Activated CD4-positive, alpha-beta memory T cell treated with anti-CD3 and anti-CD28 coated beads for 36 hours (primary cell): ENCODE measurements around the gene USP24. TPM values are rescaled to one million over a fixed set of nuclear protein-coding genes. Genes with fewer than 3 reads are reported as not detected.

Experiments
- CTCF ChIA-PET: fragments of 350-600 bp; sonication (Branson Sonifier 250); formaldehyde crosslinking; loops from one replicate; lab custom pipeline; 2021; ENCODE audit warnings: antibody characterized with exemption, inconsistent platforms; lab: Charles Lee
- POLR2A ChIA-PET: fragments of 350-600 bp; sonication (Branson Sonifier 250); formaldehyde crosslinking; loops from one replicate; lab custom pipeline; 2021; ENCODE audit warnings: antibody characterized with exemption; lab: Charles Lee
- DNase-seq: peaks from one replicate; pipeline ENCODE4 v3.0.0-alpha.2; 2020
- H3K27ac Mint-ChIP-seq: one replicate; pipeline ENCODE4 v1.8.0; 2021; ENCODE audit warnings: mixed read lengths
- H3K27me3 Mint-ChIP-seq: one replicate; pipeline ENCODE4 v1.8.0; 2021; ENCODE audit warnings: mixed read lengths
- H3K36me3 Mint-ChIP-seq: one replicate; pipeline ENCODE4 v1.8.0; 2021; ENCODE audit warnings: mixed read lengths
- H3K4me1 Mint-ChIP-seq: one replicate; pipeline ENCODE4 v1.8.0; 2021; ENCODE audit warnings: low read depth, mixed read lengths
- H3K4me3 Mint-ChIP-seq: one replicate; pipeline ENCODE4 v1.8.0; 2021; ENCODE audit warnings: mild to moderate bottlenecking, mixed read lengths
- H3K9me3 Mint-ChIP-seq: one replicate; pipeline ENCODE4 v1.8.0; 2021; ENCODE audit warnings: mixed read lengths
- intact Hi-C: fragments of 100-400 bp; cut with micrococcal nuclease; formaldehyde crosslinking; loops from one replicate; pipeline ENCODE4 v1.15.1; 2023
- total RNA-seq, 2 experiments: library from RNA; stranded (reverse); gene quantifications; one replicate each; pipeline ENCODE4 v1.2.3, GENCODE V29; 2021

Gene USP24
- total RNA-seq, 2 experiments from 2014 or later: 37.4 to 39.9 TPM

DNA sequence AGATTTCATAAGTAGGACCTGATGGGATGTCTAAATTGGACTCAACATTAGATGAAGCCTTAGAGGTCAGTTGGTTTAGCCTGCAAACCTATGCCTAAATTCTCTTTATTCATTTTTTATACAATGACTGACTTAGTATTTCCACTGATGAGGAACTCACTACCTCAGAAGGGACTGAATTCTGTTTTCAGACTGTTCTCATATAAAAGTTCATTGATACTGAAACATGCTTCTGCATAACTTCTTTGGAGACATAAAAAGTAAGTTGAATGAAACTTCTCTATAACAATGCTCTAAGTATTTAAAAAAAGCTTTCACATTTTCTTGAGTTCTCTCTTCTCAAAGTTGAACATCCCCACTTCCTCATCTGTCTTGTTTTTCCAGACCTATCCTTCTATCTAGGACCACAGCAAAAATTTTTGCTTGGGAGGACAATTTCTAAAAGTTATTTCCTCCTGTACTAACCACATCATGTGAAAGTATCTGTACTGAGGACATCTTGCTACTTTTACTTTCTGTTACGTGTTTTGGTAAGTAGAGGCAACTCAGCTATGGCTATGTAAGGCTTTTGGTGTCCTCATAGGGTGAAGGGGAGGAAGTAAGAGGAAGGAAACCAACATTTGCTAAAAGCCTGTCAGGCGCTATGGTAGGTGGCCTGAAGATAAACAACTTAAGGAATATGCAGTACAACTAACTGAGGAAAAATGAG is 64.1 kb downstream of the USP24 start:
- H3K36me3 Mint-ChIP-seq: peaks cover 35% of the 10 kb centered on the region
- POLR2A ChIA-PET: interaction anchor here (1.4 kb wide), 1 partner anchor 15 kb away, joined by 6 read pairs; no protein-coding TSS in a partner anchor
- peak overlapping the region; percentile 49 for H3K4me3 Mint-ChIP-seq
- CTCF ChIA-PET: interaction anchor here (1.6 kb wide), 1 partner anchor 8 kb away, joined by 3 read pairs; no protein-coding TSS in a partner anchor
- H3K4me1 Mint-ChIP-seq: peaks cover 30% of the 10 kb centered on the region
- DNase-seq: no peak
- peak overlapping the region; percentile 89 for H3K27ac Mint-ChIP-seq
- H3K9me3 Mint-ChIP-seq: no peaks in the 10 kb centered on the region
- no peaks in the 10 kb centered on the region for H3K27me3 Mint-ChIP-seq
- intact Hi-C loops: loop anchor here (2.0 kb wide), 1 partner anchor 64 kb away; the partner anchor contains the start of gene USP24

GRCh38 chr1:55148676-55149075 is 66.5 kb downstream of the USP24 start:
- ChIA-PET CTCF (interaction anchor here (0.7 to 2.2 kb wide), 4 partner anchors 9 to 129 kb away, joined by 3 to 14 read pairs (median 4); no protein-coding TSS in a partner anchor), POLR2A (no interaction called here)
- Mint-ChIP-seq H3K27me3 (no peaks in the 10 kb centered on the region), H3K4me3 (no peak overlapping the region), H3K4me1 (peaks cover 24% of the 10 kb centered on the region), H3K27ac (no peak overlapping the region), H3K9me3 (no peaks in the 10 kb centered on the region), H3K36me3 (peaks cover 30% of the 10 kb centered on the region)
- DNase-seq: no peak
- intact Hi-C loops: loop anchor here (10.0 kb wide), 1 partner anchor 1436 kb away; no protein-coding TSS in a partner anchor

DNA sequence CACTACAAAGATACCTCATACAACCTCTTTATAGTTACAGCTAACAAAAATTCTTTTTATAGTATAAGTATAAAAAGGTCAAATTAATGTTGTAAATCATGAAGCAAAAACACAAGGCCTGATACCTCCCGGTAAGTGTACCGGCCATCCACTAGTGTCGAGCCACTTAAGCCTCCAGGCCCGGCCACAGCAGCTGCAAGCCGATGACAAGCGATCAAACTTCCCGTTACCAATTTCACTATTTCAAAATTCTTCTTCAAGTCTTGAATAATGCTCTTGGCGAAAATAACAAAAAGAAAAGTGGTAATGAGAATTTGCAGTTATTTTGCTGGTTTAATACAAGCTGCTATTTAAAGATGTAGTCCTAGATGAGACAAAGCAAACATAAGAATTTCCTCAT is 67.6 kb downstream of the USP24 start:
- no peaks in the 10 kb centered on the region for H3K9me3 Mint-ChIP-seq
- peaks cover 18% of the 10 kb centered on the region for H3K4me1 Mint-ChIP-seq
- H3K4me3 Mint-ChIP-seq: no peak overlapping the region
- POLR2A ChIA-PET: interaction anchor here (0.7 kb wide), 1 partner anchor 48 kb away, joined by 3 read pairs; no protein-coding TSS in a partner anchor
- H3K27ac Mint-ChIP-seq: no peak overlapping the region
- intact Hi-C loops: loop anchor here (10.0 kb wide), 1 partner anchor 1437 kb away; no protein-coding TSS in a partner anchor
- peaks cover 32% of the 10 kb centered on the region for H3K36me3 Mint-ChIP-seq
- no peak for DNase-seq
- H3K27me3 Mint-ChIP-seq: no peaks in the 10 kb centered on the region
- CTCF ChIA-PET: interaction anchor here (0.7 to 2.2 kb wide), 5 partner anchors 8 to 479 kb away, joined by 3 to 14 read pairs (median 5); no protein-coding TSS in a partner anchor

GRCh38 chr1:55146781-55147180 is 68.4 kb downstream of the USP24 start:
- ChIA-PET POLR2A (no interaction called here), CTCF (interaction anchor here (1.5 kb wide), 1 partner anchor 131 kb away, joined by 5 read pairs; no protein-coding TSS in a partner anchor)
- DNase-seq: no peak
- Mint-ChIP-seq H3K4me1 (peaks cover 11% of the 10 kb centered on the region), H3K36me3 (peaks cover 34% of the 10 kb centered on the region), H3K4me3 (no peak overlapping the region), H3K27ac (no peak overlapping the region), H3K27me3 (no peaks in the 10 kb centered on the region), H3K9me3 (no peaks in the 10 kb centered on the region)
- intact Hi-C loops: loop anchor here (10.0 kb wide), 1 partner anchor 1438 kb away; no protein-coding TSS in a partner anchor

DNA sequence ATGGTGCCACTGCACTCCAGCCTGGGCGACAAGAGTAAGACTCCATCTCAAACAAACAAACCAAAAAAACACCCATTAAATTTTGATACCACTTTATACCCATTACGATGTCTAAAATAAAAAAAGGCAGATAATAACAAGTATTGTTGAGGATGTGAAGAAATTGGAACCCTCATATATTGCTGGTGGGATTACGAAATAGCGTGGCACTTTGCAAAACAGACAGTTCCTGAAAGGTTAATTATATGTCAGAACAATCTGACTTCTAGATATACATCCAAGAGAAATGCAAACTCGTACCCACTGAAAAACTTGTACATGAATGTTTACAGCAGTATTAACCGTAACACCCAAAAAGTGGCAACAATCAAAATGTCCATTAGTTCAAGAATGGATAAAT is 70.3 kb downstream of the USP24 start:
- H3K4me3 Mint-ChIP-seq: no peak overlapping the region
- H3K9me3 Mint-ChIP-seq: no peaks in the 10 kb centered on the region
- ChIA-PET CTCF (interaction anchor here (2.5 to 3.4 kb wide), 2 partner anchors 69 to 132 kb away, joined by 13 to 38 read pairs; no protein-coding TSS in a partner anchor), POLR2A (no interaction called here)
- peaks cover 10% of the 10 kb centered on the region for H3K4me1 Mint-ChIP-seq
- no peak for DNase-seq
- intact Hi-C loops: loop anchor here (10.0 kb wide), 1 partner anchor 1440 kb away; no protein-coding TSS in a partner anchor
- no peaks in the 10 kb centered on the region for H3K27me3 Mint-ChIP-seq
- peaks cover 30% of the 10 kb centered on the region for H3K36me3 Mint-ChIP-seq
- no peak overlapping the region for H3K27ac Mint-ChIP-seq

GRCh38 chr1:55143684-55144083 is 71.5 kb downstream of the USP24 start:
- POLR2A ChIA-PET: interaction anchor here (0.9 kb wide), 1 partner anchor 25 kb away, joined by 3 read pairs; no protein-coding TSS in a partner anchor
- H3K4me1 Mint-ChIP-seq: peaks cover 14% of the 10 kb centered on the region

DNA sequence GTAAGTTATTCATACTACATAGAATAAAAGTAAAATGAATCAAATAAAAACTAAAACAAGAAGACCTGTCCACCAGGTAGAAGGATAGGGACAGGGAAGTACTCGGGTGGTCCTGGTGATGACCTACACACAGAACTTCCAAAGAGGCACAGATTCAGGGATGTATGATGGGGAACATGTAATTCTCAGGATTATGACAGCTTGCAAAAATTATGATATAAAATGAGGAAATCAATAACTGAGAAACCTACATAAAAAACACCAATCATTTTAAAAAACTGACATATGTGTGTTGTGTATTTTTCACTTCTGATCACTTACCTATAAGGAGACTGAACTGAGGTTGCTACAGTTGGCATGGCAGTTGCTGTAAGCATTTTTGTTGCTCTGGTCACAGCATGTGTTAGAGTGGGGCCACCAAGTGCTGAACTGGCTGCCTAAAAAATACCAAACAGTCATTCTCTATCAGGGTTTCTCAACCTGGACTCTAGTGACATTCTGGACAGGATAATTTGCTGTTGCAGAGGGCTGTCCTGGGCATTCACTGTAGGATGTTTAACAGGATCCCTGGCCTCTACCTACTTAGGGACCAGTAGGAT is 73.8 kb downstream of the USP24 start:
- POLR2A ChIA-PET: no interaction called here
- no peaks in the 10 kb centered on the region for H3K9me3 Mint-ChIP-seq

More at GRCh38 chr1:55143684-55144083, 71.5 kb downstream of the USP24 start:
- no peaks in the 10 kb centered on the region for H3K9me3 Mint-ChIP-seq
- CTCF ChIA-PET: interaction anchor here (0.6 to 3.4 kb wide), 11 partner anchors 9 to 194 kb away, joined by 3 to 38 read pairs (median 4); no protein-coding TSS in a partner anchor
- peak overlapping the region; percentile 4 for H3K27ac Mint-ChIP-seq
- peaks cover 37% of the 10 kb centered on the region for H3K36me3 Mint-ChIP-seq
- no peaks in the 10 kb centered on the region for H3K27me3 Mint-ChIP-seq
- peak; percentile 35 for DNase-seq
- intact Hi-C loops: loop anchor here (10.0 kb wide), 1 partner anchor 1441 kb away; no protein-coding TSS in a partner anchor
- H3K4me3 Mint-ChIP-seq: no peak overlapping the region

DNA sequence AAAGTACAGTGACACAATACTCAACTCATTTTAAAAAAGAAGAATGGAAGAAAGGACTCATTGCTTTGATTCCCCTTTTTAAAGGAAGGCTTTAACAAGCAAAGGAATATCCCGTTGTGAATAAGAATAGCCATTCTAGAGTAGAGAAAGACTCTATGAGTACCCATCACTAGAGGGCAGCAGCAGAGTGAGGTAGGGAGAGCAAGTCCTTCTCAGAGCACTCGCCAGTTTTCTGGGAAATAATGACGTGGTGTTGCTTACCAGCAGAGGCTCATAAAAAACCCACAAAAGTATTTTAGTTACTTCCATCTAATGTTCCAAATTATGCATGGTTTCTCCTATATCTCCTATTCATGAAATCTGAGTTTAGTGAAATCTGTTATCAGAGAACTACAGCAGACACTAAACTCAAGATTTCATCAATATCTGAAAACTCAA is 74.6 kb downstream of the USP24 start:
- H3K27me3 Mint-ChIP-seq: no peaks in the 10 kb centered on the region
- no peaks in the 10 kb centered on the region for H3K9me3 Mint-ChIP-seq
- H3K4me1 Mint-ChIP-seq: peaks cover 14% of the 10 kb centered on the region
- intact Hi-C loops: loop anchor here (1.0 to 10.0 kb wide), 5 partner anchors 12 to 1444 kb away; no protein-coding TSS in a partner anchor
- DNase-seq: peak; percentile 75
- H3K36me3 Mint-ChIP-seq: peaks cover 30% of the 10 kb centered on the region
- no peak overlapping the region for H3K4me3 Mint-ChIP-seq
- CTCF ChIA-PET: interaction anchor here (0.6 to 8.4 kb wide), 9 partner anchors 13 to 198 kb away, joined by 3 to 83 read pairs (median 4); no protein-coding TSS in a partner anchor
- peak overlapping the region; percentile 40 for H3K27ac Mint-ChIP-seq
- POLR2A ChIA-PET: no interaction called here

More for the DNA sequence above, 73.8 kb downstream of the USP24 start:
- H3K4me3 Mint-ChIP-seq: no peak overlapping the region
- no peaks in the 10 kb centered on the region for H3K27me3 Mint-ChIP-seq
- peak overlapping the region; percentile 61 for H3K27ac Mint-ChIP-seq
- H3K4me1 Mint-ChIP-seq: peaks cover 14% of the 10 kb centered on the region
- no peak for DNase-seq
- CTCF ChIA-PET: interaction anchor here (0.7 to 8.4 kb wide), 5 partner anchors 13 to 197 kb away, joined by 3 to 83 read pairs (median 3); no protein-coding TSS in a partner anchor
- peaks cover 36% of the 10 kb centered on the region for H3K36me3 Mint-ChIP-seq
- intact Hi-C loops: loop anchor here (10.0 kb wide), 1 partner anchor 1443 kb away; no protein-coding TSS in a partner anchor

GRCh38 chr1:55140137-55140536 is 75.0 kb downstream of the USP24 start:
- Mint-ChIP-seq H3K4me3 (no peak overlapping the region), H3K9me3 (no peaks in the 10 kb centered on the region), H3K27me3 (no peaks in the 10 kb centered on the region), H3K27ac (no peak overlapping the region), H3K36me3 (peaks cover 25% of the 10 kb centered on the region), H3K4me1 (peaks cover 14% of the 10 kb centered on the region)
- ChIA-PET CTCF (interaction anchor here (0.6 to 8.4 kb wide), 11 partner anchors 8 to 198 kb away, joined by 3 to 83 read pairs (median 4); no protein-coding TSS in a partner anchor), POLR2A (interaction anchor here (0.9 kb wide), 1 partner anchor 138 kb away, joined by 3 read pairs; no protein-coding TSS in a partner anchor)
- intact Hi-C loops: loop anchor here (1.0 to 10.0 kb wide), 5 partner anchors 12 to 1445 kb away; no protein-coding TSS in a partner anchor
- no peak for DNase-seq

GRCh38 chr1:55138823-55139222 is 76.3 kb downstream of the USP24 start:
- H3K4me3 Mint-ChIP-seq: no peak overlapping the region
- POLR2A ChIA-PET: no interaction called here
- no peak overlapping the region for H3K27ac Mint-ChIP-seq

DNA sequence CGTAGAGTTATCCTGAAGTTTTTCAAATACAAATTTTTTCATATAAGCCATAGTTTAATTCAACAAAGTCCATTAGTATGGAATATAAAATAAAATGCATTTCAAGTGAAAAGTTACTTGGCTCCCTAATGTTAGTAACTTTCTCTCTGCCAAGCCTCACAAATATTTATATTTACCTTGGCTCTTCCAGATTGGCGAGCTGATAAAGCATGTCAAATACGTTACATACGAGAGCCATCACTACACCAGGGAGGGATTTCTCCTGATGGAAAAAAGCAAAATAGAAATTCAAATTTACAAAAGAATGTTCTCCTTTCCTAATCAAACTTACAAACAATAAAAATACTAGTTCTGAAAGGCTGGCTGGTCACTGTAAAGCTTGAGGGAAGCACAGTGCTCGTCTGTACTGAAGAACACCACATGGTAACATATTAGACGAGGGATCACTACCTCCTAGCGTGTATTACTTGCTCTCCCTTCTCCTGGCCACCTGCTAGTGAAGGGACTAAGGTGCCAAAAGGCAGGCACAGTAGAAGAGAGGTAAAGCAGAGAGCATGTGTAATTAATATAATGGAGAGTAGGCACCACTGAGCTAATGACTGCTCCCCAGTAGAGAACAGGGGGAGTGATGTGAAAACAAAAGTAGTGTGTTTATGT is 80.9 kb downstream of the USP24 start:
- no peak overlapping the region for H3K4me3 Mint-ChIP-seq
- ChIA-PET POLR2A (no interaction called here), CTCF (interaction anchor here (1.0 to 8.4 kb wide), 2 partner anchors 145 to 204 kb away, joined by 3 to 83 read pairs; no protein-coding TSS in a partner anchor)
- H3K27ac Mint-ChIP-seq: no peak overlapping the region
- peaks cover 12% of the 10 kb centered on the region for H3K4me1 Mint-ChIP-seq
- intact Hi-C loops: no loop called here
- H3K27me3 Mint-ChIP-seq: no peaks in the 10 kb centered on the region
- H3K9me3 Mint-ChIP-seq: no peaks in the 10 kb centered on the region
- peaks cover 42% of the 10 kb centered on the region for H3K36me3 Mint-ChIP-seq
- no peak for DNase-seq

More at GRCh38 chr1:55138823-55139222, 76.3 kb downstream of the USP24 start:
- no peaks in the 10 kb centered on the region for H3K27me3 Mint-ChIP-seq
- CTCF ChIA-PET: interaction anchor here (0.7 to 8.4 kb wide), 5 partner anchors 66 to 199 kb away, joined by 3 to 83 read pairs (median 8); no protein-coding TSS in a partner anchor
- peaks cover 30% of the 10 kb centered on the region for H3K36me3 Mint-ChIP-seq
- no peaks in the 10 kb centered on the region for H3K9me3 Mint-ChIP-seq
- intact Hi-C loops: no loop called here
- no peak for DNase-seq
- peaks cover 14% of the 10 kb centered on the region for H3K4me1 Mint-ChIP-seq
